ENCODE measurements around the gene SGPP1.

DNA sequence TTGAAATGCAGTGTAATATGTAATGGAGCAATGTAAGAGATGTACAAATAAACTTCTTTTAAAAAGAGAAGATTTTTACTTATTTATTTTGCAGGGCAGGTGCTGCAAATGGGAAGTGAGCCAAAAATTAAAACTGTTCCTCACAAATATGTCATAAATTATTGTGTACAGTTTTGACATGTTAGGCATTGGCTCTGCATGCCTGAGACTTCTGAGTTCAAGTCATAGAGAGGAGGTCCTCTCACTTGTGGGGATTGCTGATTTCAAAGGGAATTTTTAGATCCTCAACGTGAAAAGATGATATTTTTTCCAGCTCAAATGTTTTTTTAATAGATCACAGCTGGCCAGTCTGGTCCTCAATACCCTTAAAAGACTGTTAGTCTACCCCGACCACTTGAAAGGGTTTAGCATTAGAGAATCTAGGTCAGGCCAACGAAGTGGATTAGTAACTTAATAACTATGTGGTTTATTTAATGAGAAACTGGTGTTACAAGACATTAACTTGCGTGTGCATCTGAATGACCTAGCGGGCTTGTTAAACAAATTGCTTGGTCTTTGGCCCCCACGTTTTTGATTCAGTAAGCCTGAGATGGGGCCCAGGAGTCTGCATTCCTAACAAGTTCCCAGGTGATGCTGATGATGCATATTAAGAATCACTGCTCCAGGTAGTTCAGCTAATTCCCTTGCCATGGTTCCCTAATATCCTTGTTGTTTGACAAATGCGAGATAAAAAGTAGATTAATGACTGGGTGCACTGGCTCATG is 55.3 kb downstream of the SGPP1 start:
- TF ChIP-seq POLR2A (IDR thresholded peaks at IDR 0.05; ENCODE audit: low read length) (no peak), GATA1 (IDR thresholded peaks at IDR 0.05; ENCODE audit: low read depth, low read length) (no peak)
